ENCODE measurements around the gene REEP3.

Gene REEP3

DNA sequence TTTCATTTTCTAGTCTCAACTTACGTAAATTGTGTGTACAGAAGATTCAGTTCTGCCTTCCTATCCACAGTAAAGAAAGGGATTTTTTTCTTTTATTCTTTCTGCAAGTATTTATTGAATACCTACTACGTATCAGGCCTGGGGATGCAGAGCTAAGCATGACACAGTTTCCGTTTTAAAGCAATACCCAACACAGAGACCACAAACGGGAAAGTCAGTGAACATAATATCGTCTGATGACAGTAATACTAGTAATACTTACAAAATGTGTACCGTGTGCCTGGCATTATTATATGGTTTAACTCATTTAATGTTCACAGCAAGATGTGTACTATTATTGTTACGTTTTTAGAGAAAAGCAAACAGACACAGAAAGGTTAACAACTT lies 22.4 kb downstream of the REEP3 start:
- no peak for TF ChIP-seq SIN3A (IDR thresholded peaks at IDR 0.05; ENCODE audit: borderline replicate concordance, insufficient read depth, low read length)
- no peak for TF ChIP-seq POLR2AphosphoS5 (IDR thresholded peaks at IDR 0.05; ENCODE audit: low read depth, low read length)
- TF ChIP-seq TAF1 (IDR thresholded peaks at IDR 0.05; ENCODE audit: borderline replicate concordance, insufficient read depth, low read length) = no peak
- TF ChIP-seq FOXP2 (optimal IDR thresholded peaks at IDR 0.05; ENCODE audit: borderline replicate concordance, extremely low read depth, extremely low read length, insufficient read depth) = no peak
- TF ChIP-seq, protein P1, sequence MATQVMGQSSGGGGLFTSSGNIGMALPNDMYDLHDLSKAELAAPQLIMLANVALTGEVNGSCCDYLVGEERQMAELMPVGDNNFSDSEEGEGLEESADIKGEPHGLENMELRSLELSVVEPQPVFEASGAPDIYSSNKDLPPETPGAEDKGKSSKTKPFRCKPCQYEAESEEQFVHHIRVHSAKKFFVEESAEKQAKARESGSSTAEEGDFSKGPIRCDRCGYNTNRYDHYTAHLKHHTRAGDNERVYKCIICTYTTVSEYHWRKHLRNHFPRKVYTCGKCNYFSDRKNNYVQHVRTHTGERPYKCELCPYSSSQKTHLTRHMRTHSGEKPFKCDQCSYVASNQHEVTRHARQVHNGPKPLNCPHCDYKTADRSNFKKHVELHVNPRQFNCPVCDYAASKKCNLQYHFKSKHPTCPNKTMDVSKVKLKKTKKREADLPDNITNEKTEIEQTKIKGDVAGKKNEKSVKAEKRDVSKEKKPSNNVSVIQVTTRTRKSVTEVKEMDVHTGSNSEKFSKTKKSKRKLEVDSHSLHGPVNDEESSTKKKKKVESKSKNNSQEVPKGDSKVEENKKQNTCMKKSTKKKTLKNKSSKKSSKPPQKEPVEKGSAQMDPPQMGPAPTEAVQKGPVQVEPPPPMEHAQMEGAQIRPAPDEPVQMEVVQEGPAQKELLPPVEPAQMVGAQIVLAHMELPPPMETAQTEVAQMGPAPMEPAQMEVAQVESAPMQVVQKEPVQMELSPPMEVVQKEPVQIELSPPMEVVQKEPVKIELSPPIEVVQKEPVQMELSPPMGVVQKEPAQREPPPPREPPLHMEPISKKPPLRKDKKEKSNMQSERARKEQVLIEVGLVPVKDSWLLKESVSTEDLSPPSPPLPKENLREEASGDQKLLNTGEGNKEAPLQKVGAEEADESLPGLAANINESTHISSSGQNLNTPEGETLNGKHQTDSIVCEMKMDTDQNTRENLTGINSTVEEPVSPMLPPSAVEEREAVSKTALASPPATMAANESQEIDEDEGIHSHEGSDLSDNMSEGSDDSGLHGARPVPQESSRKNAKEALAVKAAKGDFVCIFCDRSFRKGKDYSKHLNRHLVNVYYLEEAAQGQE (IDR thresholded peaks at IDR 0.05; ENCODE audit: insufficient read depth in 1 of 2, low read depth in 2 of 2, low read length in 2 of 2) = no peak

DNA sequence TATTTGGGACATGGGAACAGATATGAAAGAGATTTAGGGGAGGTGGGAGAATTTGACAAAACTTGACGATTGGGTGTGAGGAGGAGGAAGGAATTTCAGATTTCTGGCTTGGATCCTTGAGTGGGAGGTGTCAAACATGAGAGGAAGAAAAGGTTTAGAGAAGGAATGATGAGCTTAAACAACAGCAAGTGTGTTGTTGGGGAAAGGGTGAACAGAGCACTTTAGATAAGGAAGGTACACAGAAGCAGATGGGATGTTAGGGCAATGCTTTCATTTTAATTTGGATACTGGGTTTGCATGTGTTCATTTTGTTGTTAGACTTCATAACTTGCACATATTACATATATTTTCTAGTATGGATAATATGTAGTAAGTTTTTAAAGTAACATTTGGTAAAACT lies 23.2 kb downstream of the REEP3 start:
- TF ChIP-seq FOXP2 (optimal IDR thresholded peaks at IDR 0.05; ENCODE audit: borderline replicate concordance, extremely low read depth, extremely low read length, insufficient read depth) (no peak), TAF1 (IDR thresholded peaks at IDR 0.05; ENCODE audit: borderline replicate concordance, insufficient read depth, low read length) (no peak), SIN3A (IDR thresholded peaks at IDR 0.05; ENCODE audit: borderline replicate concordance, insufficient read depth, low read length) (no peak)

DNA sequence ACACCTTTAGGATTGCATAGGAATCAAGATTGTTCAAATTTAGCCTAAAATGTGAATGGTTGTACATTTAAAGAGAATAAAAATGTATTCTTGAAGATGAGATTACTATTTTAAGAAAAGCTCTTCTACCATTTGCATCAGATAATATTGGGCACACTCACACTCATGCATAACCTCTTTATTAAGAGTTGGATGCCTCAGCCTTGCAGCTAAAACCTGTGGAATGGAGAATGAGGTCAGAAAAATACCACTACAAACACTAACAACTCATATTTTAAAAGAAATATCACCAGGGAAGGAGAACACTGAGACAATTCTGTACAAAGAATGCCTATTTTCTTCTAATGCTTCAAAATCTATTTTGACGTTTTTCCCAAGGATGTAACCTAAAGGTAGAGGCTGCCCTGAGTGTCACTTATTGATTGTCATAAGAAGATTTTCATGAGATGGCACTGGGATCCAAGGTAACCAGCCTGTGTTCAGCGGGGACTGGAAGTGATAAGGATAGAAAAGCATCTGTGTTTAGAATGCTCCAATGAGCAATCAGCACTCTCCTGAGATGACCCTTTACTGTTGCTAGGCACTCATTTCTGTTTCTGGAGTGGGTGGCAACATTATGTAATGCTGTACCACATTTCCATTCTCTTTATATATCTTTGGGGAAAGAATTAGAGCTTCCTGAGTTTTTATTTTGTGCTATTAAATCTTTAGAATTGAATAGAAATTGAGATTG lies 26.6 kb downstream of the REEP3 start:
- TF ChIP-seq POLR2AphosphoS5 (IDR thresholded peaks at IDR 0.05; ENCODE audit: low read depth, low read length) (no peak), FOXP2 (optimal IDR thresholded peaks at IDR 0.05; ENCODE audit: borderline replicate concordance, extremely low read depth, extremely low read length, insufficient read depth) (no peak), TAF1 (IDR thresholded peaks at IDR 0.05; ENCODE audit: borderline replicate concordance, insufficient read depth, low read length) (no peak), SIN3A (IDR thresholded peaks at IDR 0.05; ENCODE audit: borderline replicate concordance, insufficient read depth, low read length) (no peak)
- TF ChIP-seq, protein P1 (IDR thresholded peaks at IDR 0.05; ENCODE audit: insufficient read depth in 1 of 2, low read depth in 2 of 2, low read length in 2 of 2) = no peak

DNA sequence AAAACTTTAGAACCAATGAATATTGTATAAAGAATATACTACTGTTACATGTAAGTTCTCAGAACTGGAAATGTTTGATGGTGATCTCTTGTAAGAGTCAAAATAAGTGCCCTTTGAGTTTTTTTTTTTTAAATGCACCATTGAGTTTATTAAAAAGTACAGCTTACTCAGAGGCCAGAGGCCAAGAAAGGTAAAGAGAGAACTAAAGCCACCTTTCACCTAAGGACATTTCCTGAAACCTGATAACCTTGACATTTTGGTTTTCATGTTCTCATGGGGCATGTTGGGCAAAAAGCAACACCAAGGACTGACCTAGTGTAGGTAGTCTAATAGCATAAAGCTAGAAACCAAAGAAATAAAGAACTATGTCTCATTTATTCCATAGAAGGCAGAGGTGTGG lies 27.7 kb downstream of the REEP3 start:
- TF ChIP-seq, protein P1 (IDR thresholded peaks at IDR 0.05; ENCODE audit: insufficient read depth in 1 of 2, low read depth in 2 of 2, low read length in 2 of 2) = no peak
- no peak for TF ChIP-seq FOXP2 (optimal IDR thresholded peaks at IDR 0.05; ENCODE audit: borderline replicate concordance, extremely low read depth, extremely low read length, insufficient read depth)

DNA sequence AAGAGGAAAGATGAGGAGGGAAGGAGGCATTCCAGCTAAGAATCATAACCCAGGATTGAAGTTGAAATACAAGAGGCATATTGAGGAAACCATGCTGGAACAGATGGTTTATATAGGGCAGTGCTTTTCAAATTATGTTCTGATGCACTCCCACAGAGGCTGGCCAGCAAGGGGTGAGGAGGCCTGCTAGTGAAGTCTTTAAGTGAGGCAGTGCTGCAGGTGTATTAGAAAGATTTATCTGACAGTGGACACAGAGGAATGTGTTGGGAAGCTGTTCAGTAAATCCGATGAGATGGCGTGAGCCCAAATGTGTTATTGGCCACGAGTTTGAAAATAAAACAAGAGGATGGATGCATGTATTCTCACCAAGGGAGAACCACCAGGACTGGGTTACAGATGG lies 28.6 kb downstream of the REEP3 start:
- TF ChIP-seq, protein P1 (IDR thresholded peaks at IDR 0.05; ENCODE audit: insufficient read depth in 1 of 2, low read depth in 2 of 2, low read length in 2 of 2) = no peak
- TF ChIP-seq TAF1 (IDR thresholded peaks at IDR 0.05; ENCODE audit: borderline replicate concordance, insufficient read depth, low read length) = no peak
- no peak for TF ChIP-seq POLR2AphosphoS5 (IDR thresholded peaks at IDR 0.05; ENCODE audit: low read depth, low read length)
- TF ChIP-seq FOXP2 (optimal IDR thresholded peaks at IDR 0.05; ENCODE audit: borderline replicate concordance, extremely low read depth, extremely low read length, insufficient read depth) = no peak
- TF ChIP-seq SIN3A (IDR thresholded peaks at IDR 0.05; ENCODE audit: borderline replicate concordance, insufficient read depth, low read length) = no peak
